ENCODE measurements around the gene JAKMIP2.
"Not testable (repeated sequence)": the region's sequence is repeated elsewhere in the genome, so short reads cannot be mapped to it uniquely, and the experiment has no call there.

The JAKMIP2 gene

GRCh38 chr5:147782110-147783028, at the start of gene JAKMIP2:
Gene JAKMIP2, minus strand, starts transcription at chr5:147782728. Its CDS starts 110,922 bp downstream, at chr5:147671806.
- DNase-seq = peak; percentile 93

- no peak for DNase-seq
Measured at GRCh38 chr5:147831465-147831864, 48.9 kb upstream of the JAKMIP2 start, which contains the start of gene SPINK1. Gene SPINK1, minus strand, starts transcription at chr5:147831671. Its CDS starts 94 bp downstream, at chr5:147831577.

- DNase-seq = no peak
Measured at GRCh38 chr5:147830035-147830434, 47.5 kb upstream of the JAKMIP2 start.

GRCh38 chr5:147827017-147827416, 44.5 kb upstream of the JAKMIP2 start:
- DNase-seq = not testable (repeated sequence)

- DNase-seq = no peak
Measured at GRCh38 chr5:147826361-147826760, 43.8 kb upstream of the JAKMIP2 start.

GRCh38 chr5:147822686-147823491, 40.4 kb upstream of the JAKMIP2 start:
- peak; percentile 50 for DNase-seq

GRCh38 chr5:147822222-147822621, 39.7 kb upstream of the JAKMIP2 start:
- DNase-seq = not testable (repeated sequence)

GRCh38 chr5:147821766-147822165, 39.2 kb upstream of the JAKMIP2 start:
- no peak for DNase-seq

GRCh38 chr5:147819261-147819770, 36.8 kb upstream of the JAKMIP2 start:
- DNase-seq = peak; percentile 30

- DNase-seq = no peak
Measured at GRCh38 chr5:147818290-147818689, 35.8 kb upstream of the JAKMIP2 start.

GRCh38 chr5:147813696-147814095, 31.2 kb upstream of the JAKMIP2 start:
- no peak for DNase-seq

GRCh38 chr5:147809830-147810666, 27.5 kb upstream of the JAKMIP2 start:
- DNase-seq = no peak

- DNase-seq = peak; percentile 77
Measured at GRCh38 chr5:147805030-147805454, 22.5 kb upstream of the JAKMIP2 start.

GRCh38 chr5:147804334-147804733, 21.8 kb upstream of the JAKMIP2 start:
- DNase-seq = no peak

GRCh38 chr5:147803926-147804325, 21.4 kb upstream of the JAKMIP2 start:
- no peak for DNase-seq

- DNase-seq = not testable (repeated sequence)
Measured at GRCh38 chr5:147803161-147803560, 20.6 kb upstream of the JAKMIP2 start.

- DNase-seq = no peak
Measured at GRCh38 chr5:147801461-147801860, 18.9 kb upstream of the JAKMIP2 start.

GRCh38 chr5:147800491-147800890, 18.0 kb upstream of the JAKMIP2 start:
- DNase-seq = no peak

GRCh38 chr5:147796556-147797308, 14.2 kb upstream of the JAKMIP2 start:
- DNase-seq = no peak

- DNase-seq = no peak
Measured at GRCh38 chr5:147791181-147791580, 8.7 kb upstream of the JAKMIP2 start.

GRCh38 chr5:147789820-147790219, 7.3 kb upstream of the JAKMIP2 start:
- DNase-seq = no peak

- DNase-seq = no peak
Measured at GRCh38 chr5:147788023-147788422, 5.5 kb upstream of the JAKMIP2 start.
